ENCODE results near the gene ANKRD34A.

Gene ANKRD34A

DNA sequence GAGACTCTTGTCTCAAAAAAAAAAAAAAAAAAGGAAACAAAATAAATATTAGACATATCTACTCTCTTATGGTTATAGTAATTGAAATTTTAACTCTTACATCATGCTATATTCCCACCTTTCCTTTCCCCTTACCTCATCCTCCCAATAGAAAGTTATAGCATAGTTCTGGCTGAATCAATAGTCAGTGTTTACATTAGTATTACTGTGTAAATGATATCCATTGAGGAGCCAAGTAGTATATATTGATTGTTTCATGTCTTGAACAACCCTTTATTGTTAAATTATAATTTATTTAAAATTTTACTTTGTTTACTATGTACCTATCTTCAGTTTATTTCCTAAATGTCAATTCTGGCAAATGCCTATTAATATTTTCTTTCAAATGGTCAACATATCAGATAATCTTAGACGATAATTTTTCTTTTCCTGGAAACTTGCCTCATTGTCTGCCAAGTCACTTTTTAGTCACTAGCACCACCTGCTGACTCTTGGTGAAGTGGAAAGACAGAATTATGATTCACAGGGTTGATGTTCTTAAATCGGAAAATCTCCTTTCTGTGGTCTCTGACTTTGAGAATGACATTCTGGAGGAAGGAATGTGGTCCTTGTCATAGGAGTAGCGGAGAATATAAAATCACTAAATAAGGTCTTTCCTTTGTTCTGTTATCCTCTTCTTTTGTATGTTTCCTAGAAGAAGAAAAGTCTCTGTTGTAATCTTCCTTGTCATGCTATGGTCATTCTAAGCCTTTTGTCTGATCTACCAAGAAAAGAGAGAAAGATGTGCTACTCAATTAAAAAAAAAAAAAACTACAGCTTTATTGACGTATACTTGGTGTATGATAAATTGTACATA lies 48.6 kb upstream of the ANKRD34A start (continued):
- TF ChIP-seq PRDM4 (tag by site-specific recombination; IDR thresholded peaks at IDR 0.05): no peak
- no peak for TF ChIP-seq ZNF521 (tag by site-specific recombination; IDR thresholded peaks at IDR 0.05)
- TF ChIP-seq ZNF639 (tag by site-specific recombination; IDR thresholded peaks at IDR 0.05): no peak
- no peak for TF ChIP-seq TCF7L2 (IDR thresholded peaks at IDR 0.05; ENCODE audit: borderline replicate concordance, low read depth, low read length)
- peak; percentile 98 for TF ChIP-seq ZNF654 (tag by site-specific recombination; IDR thresholded peaks at IDR 0.05; ENCODE audit: low read depth)
- no peak for TF ChIP-seq SP3 (tag by site-specific recombination; IDR thresholded peaks at IDR 0.05)
- no peak for TF ChIP-seq HOXD13 (CRISPR knock-in tag; IDR thresholded peaks at IDR 0.05; ENCODE audit: borderline replicate concordance)
- no peak for TF ChIP-seq ZNF48 (tag by site-specific recombination; IDR thresholded peaks at IDR 0.05)
- no peak for TF ChIP-seq ZNF341 (tag by site-specific recombination; IDR thresholded peaks at IDR 0.05; ENCODE audit: low read depth)
- TF ChIP-seq ZNF626 (tag by site-specific recombination; IDR thresholded peaks at IDR 0.05): no peak
- TF ChIP-seq ZFHX2 (tag by site-specific recombination; conservative IDR thresholded peaks at IDR 0.05): no peak
- TF ChIP-seq ZBTB8A (tag by site-specific recombination; IDR thresholded peaks at IDR 0.05): no peak
- no peak for TF ChIP-seq MEIS1 (CRISPR knock-in tag; IDR thresholded peaks at IDR 0.05; ENCODE audit: borderline replicate concordance)
- no peak for TF ChIP-seq HOXA7 (CRISPR knock-in tag; IDR thresholded peaks at IDR 0.05; ENCODE audit: borderline replicate concordance)
- TF ChIP-seq ATF2 (tag by site-specific recombination; IDR thresholded peaks at IDR 0.05; ENCODE audit: low read depth): no peak
- TF ChIP-seq ZFP41 (tag by site-specific recombination; IDR thresholded peaks at IDR 0.05; ENCODE audit: borderline replicate concordance): no peak
- no peak for TF ChIP-seq ZNF362 (tag by site-specific recombination; IDR thresholded peaks at IDR 0.05)
- 0 out of 2 replicates have a peak, but pooled peaks have one; percentile 41 for TF ChIP-seq ZNF692 (tag by site-specific recombination; IDR thresholded peaks at IDR 0.05)
- TF ChIP-seq ZNF211 (tag by site-specific recombination; IDR thresholded peaks at IDR 0.05; ENCODE audit: low read depth): no peak
- TF ChIP-seq, protein P1, sequence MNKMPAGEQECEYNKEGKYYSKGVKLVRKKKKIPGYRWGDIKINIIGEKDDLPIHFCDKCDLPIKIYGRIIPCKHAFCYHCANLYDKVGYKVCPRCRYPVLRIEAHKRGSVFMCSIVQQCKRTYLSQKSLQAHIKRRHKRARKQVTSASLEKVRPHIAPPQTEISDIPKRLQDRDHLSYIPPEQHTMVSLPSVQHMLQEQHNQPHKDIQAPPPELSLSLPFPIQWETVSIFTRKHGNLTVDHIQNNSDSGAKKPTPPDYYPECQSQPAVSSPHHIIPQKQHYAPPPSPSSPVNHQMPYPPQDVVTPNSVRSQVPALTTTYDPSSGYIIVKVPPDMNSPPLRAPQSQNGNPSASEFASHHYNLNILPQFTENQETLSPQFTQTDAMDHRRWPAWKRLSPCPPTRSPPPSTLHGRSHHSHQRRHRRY (tag by site-specific recombination; IDR thresholded peaks at IDR 0.05): no peak
- TF ChIP-seq ZNF629 (tag by site-specific recombination; IDR thresholded peaks at IDR 0.05): peak; percentile 51
- no peak for TF ChIP-seq ZBTB26 (tag by site-specific recombination; optimal IDR thresholded peaks at IDR 0.05)
- 0 out of 2 replicates have a peak, but pooled peaks have one; percentile 16 for TF ChIP-seq ZSCAN30 (tag by site-specific recombination; IDR thresholded peaks at IDR 0.05)
